C4-2B (cell line): Measurements from ENCODE around the gene SHISAL1.

Source experiments
- ZFX ChIP-seq: fragments of 450-650 bp; IDR thresholded peaks from 2 replicates; pipeline ENCODE4 v1.6.1; 2017
- TF ChIP-seq, protein P1 (sequence below): fragments of 450-650 bp; conservative IDR thresholded peaks from 2 replicates; pipeline ENCODE4 v1.5.1; 2017; ENCODE audit warnings: mild to moderate bottlenecking

DNA sequence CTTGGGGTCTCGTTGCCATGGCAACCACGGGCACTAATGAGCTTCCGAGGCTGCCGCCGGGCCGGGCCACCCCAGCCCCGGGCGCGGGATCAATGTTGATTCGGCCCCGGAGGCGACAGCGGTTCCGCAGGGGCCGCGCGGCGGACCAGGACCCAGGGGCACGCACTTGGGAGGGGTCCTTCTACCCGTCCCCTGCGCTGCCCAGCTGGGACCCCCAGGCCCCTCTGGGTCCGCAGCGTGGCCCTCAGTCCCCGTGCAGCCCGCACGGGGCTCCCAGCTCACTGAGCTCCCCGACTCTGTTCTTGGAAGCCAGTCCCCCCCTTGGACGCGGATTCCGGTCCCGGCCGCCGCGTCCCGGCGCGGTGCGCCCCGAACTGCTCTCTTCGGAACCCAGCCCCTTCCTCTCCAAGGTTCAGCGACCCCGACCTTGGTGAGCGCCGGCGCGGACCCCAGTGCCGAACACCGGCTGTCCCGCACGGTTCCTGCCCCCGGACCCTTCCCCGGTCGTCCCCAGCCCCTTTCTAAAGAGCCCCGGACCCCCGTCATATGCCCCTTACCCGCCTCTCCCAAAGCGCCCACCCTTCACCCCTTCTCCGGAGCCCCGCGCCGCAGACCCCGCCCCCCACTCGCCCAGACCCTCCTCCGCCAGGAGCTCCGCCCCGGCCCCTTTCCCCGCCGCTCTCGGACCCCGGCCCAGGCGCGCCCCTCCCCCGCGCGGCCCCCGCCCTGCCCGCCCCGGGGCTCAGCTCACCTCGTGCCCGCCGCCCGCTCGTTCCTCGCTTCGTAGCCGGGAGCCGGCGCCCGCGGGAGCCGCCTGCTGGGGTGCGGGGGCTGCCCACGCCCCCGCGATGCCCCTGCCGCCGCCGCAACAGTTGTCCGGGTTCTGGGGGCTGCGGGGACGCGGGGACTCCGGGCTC lies 18.3 kb upstream of the SHISAL1 start:
- TF ChIP-seq, protein P1, sequence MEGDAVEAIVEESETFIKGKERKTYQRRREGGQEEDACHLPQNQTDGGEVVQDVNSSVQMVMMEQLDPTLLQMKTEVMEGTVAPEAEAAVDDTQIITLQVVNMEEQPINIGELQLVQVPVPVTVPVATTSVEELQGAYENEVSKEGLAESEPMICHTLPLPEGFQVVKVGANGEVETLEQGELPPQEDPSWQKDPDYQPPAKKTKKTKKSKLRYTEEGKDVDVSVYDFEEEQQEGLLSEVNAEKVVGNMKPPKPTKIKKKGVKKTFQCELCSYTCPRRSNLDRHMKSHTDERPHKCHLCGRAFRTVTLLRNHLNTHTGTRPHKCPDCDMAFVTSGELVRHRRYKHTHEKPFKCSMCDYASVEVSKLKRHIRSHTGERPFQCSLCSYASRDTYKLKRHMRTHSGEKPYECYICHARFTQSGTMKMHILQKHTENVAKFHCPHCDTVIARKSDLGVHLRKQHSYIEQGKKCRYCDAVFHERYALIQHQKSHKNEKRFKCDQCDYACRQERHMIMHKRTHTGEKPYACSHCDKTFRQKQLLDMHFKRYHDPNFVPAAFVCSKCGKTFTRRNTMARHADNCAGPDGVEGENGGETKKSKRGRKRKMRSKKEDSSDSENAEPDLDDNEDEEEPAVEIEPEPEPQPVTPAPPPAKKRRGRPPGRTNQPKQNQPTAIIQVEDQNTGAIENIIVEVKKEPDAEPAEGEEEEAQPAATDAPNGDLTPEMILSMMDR = no peak
- TF ChIP-seq ZFX = no peak
